SJSA1 (cell line): ENCODE results near the gene RPL41. TPM values are rescaled to one million over a fixed set of nuclear protein-coding genes. Genes with fewer than 3 reads are reported as not detected.

Experiments
- DNase-seq, 2 experiments: peaks; one replicate each; pipeline ENCODE4 v3.0.0-alpha.2; 2015 to 2020; ENCODE audit warnings: low spot score in 2 of 2, low read depth in 1 of 2
- H3K27ac ChIP-seq: fragments of 250-450 bp; sonication (Bioruptor Pico); 2 replicates; pipeline ENCODE4 v1.5.1; 2020; ENCODE audit warnings: mild to moderate bottlenecking, moderate library complexity
- H3K27me3 ChIP-seq: fragments of 250-450 bp; sonication (Bioruptor Pico); replicated peaks from 2 replicates; pipeline ENCODE4 v1.5.1; 2020; ENCODE audit warnings: mild to moderate bottlenecking, moderate library complexity
- H3K36me3 ChIP-seq: fragments of 250-450 bp; sonication (Bioruptor Pico); 2 replicates; pipeline ENCODE4 v1.5.1; 2020; ENCODE audit warnings: mild to moderate bottlenecking
- H3K4me1 ChIP-seq: fragments of 250-450 bp; sonication (Bioruptor Pico); replicated peaks from 2 replicates; pipeline ENCODE4 v1.6.1; 2021; ENCODE audit warnings: mild to moderate bottlenecking
- H3K4me3 ChIP-seq: fragments of 250-450 bp; sonication (Bioruptor Pico); 2 replicates; pipeline ENCODE4 v1.5.1; 2020; ENCODE audit warnings: mild to moderate bottlenecking
- H3K9me3 ChIP-seq: fragments of 250-450 bp; sonication (Bioruptor Pico); replicated peaks from 2 replicates; pipeline ENCODE4 v1.5.1; 2020; ENCODE audit warnings: mild to moderate bottlenecking
- total RNA-seq: library from RNA; depleted of rRNA; stranded (reverse); fragments of >200 nt; shearing (Covaris generic); gene quantifications from 2 replicates; pipeline ENCODE4 v1.2.3, GENCODE V29; 2014

The RPL41 gene
- total RNA-seq, 1 experiment from 2014 or later, result 1,215 TPM

- Histone ChIP-seq H3K27ac (peak within 1 kb of the TSS; percentile 84), H3K4me1 (peaks cover 30% of the 10 kb centered on the region), H3K36me3 (peaks cover 53% of the 10 kb centered on the region), H3K4me3 (peak within 1 kb of the TSS; percentile 71), H3K9me3 (no peaks in the 10 kb centered on the region; the same call in 1 of the 2 replicates), H3K27me3 (no peaks in the 10 kb centered on the region)
- peak; percentile 86 to 98 for DNase-seq
Measured at GRCh38 chr12:56158029-56158925, 41.8 kb downstream of the RPL41 start, which contains the start of gene MYL6. MYL6 (plus strand) TSS chr12:56158359; CDS start chr12:56158402, 43 bp downstream.

GRCh38 chr12:56158926-56159461 lies 42.6 kb downstream of the RPL41 start:
- peaks cover 60% of the 10 kb centered on the region for H3K36me3 ChIP-seq
- H3K4me1 ChIP-seq, result peaks cover 28% of the 10 kb centered on the region
- peak overlapping the region; percentile 71 for H3K4me3 ChIP-seq
- H3K27me3 ChIP-seq, result no peaks in the 10 kb centered on the region
- no peaks in the 10 kb centered on the region; the same call in 1 of the 2 replicates for H3K9me3 ChIP-seq
- DNase-seq, result peak; percentile 50 to 73
- H3K27ac ChIP-seq, result peak overlapping the region; percentile 84

- H3K36me3 ChIP-seq, result peaks cover 67% of the 10 kb centered on the region
Measured at GRCh38 chr12:56159482-56160192, 43.2 kb downstream of the RPL41 start.

GRCh38 chr12:56160193-56160763 lies 43.8 kb downstream of the RPL41 start:
- H3K36me3 ChIP-seq, result peaks cover 73% of the 10 kb centered on the region
- peaks cover 28% of the 10 kb centered on the region for H3K4me1 ChIP-seq
- peak overlapping the region; percentile 23 for H3K27ac ChIP-seq
- peak overlapping the region; percentile 71 for H3K4me3 ChIP-seq
- DNase-seq, result peak in 1 of 2 experiments; percentile 58
- H3K27me3 ChIP-seq, result no peaks in the 10 kb centered on the region
- no peaks in the 10 kb centered on the region; the same call in 1 of the 2 replicates for H3K9me3 ChIP-seq

More at GRCh38 chr12:56159482-56160192, 43.2 kb downstream of the RPL41 start:
- peak overlapping the region; percentile 71 for H3K4me3 ChIP-seq
- peaks cover 28% of the 10 kb centered on the region for H3K4me1 ChIP-seq
- H3K27me3 ChIP-seq, result no peaks in the 10 kb centered on the region
- H3K9me3 ChIP-seq, result no peaks in the 10 kb centered on the region; the same call in 1 of the 2 replicates
- peak overlapping the region; percentile 84 for H3K27ac ChIP-seq
- no peak for DNase-seq

GRCh38 chr12:56160894-56161689 lies 44.7 kb downstream of the RPL41 start:
- peak overlapping the region; percentile 23; the same call in 1 of the 2 replicates for H3K27ac ChIP-seq
- peaks cover 81% of the 10 kb centered on the region for H3K36me3 ChIP-seq

GRCh38 chr12:56161690-56162351 lies 45.4 kb downstream of the RPL41 start:
- Histone ChIP-seq H3K9me3 (no peaks in the 10 kb centered on the region; the same call in 1 of the 2 replicates), H3K27me3 (no peaks in the 10 kb centered on the region), H3K27ac (no peak overlapping the region), H3K4me3 (no peak overlapping the region), H3K4me1 (peaks cover 26% of the 10 kb centered on the region), H3K36me3 (peaks cover 89% of the 10 kb centered on the region)
- no peak for DNase-seq

More at GRCh38 chr12:56160894-56161689, 44.7 kb downstream of the RPL41 start:
- H3K27me3 ChIP-seq, result no peaks in the 10 kb centered on the region
- peaks cover 28% of the 10 kb centered on the region for H3K4me1 ChIP-seq
- H3K4me3 ChIP-seq, result peak overlapping the region; percentile 71
- no peak for DNase-seq
- no peaks in the 10 kb centered on the region; the same call in 1 of the 2 replicates for H3K9me3 ChIP-seq

GRCh38 chr12:56162468-56163290 lies 46.2 kb downstream of the RPL41 start:
- Histone ChIP-seq H3K4me1 (peaks cover 18% of the 10 kb centered on the region), H3K36me3 (peaks cover 94% of the 10 kb centered on the region), H3K27me3 (no peaks in the 10 kb centered on the region), H3K9me3 (no peaks in the 10 kb centered on the region; the same call in 1 of the 2 replicates), H3K4me3 (no peak overlapping the region), H3K27ac (no peak overlapping the region)
- DNase-seq, result no peak

GRCh38 chr12:56163533-56164344 lies 47.3 kb downstream of the RPL41 start:
- Histone ChIP-seq H3K27ac (no peak overlapping the region), H3K4me1 (peaks cover 18% of the 10 kb centered on the region), H3K27me3 (no peaks in the 10 kb centered on the region), H3K9me3 (no peaks in the 10 kb centered on the region; the same call in 1 of the 2 replicates), H3K36me3 (peaks cover 96% of the 10 kb centered on the region), H3K4me3 (no peak overlapping the region)
- DNase-seq, result no peak

GRCh38 chr12:56164345-56164729 lies 47.9 kb downstream of the RPL41 start:
- Histone ChIP-seq H3K27ac (no peak overlapping the region), H3K36me3 (peaks cover 96% of the 10 kb centered on the region), H3K4me1 (peaks cover 18% of the 10 kb centered on the region), H3K9me3 (no peaks in the 10 kb centered on the region), H3K27me3 (no peaks in the 10 kb centered on the region), H3K4me3 (no peak overlapping the region)
- no peak for DNase-seq

- Histone ChIP-seq H3K9me3 (no peaks in the 10 kb centered on the region), H3K4me3 (no peak overlapping the region), H3K36me3 (peaks cover 96% of the 10 kb centered on the region), H3K27me3 (no peaks in the 10 kb centered on the region), H3K4me1 (peaks cover 12% of the 10 kb centered on the region), H3K27ac (no peak overlapping the region)
- DNase-seq, result no peak
Measured at GRCh38 chr12:56165369-56165768, 48.9 kb downstream of the RPL41 start.
